HUES48 (cell line): ENCODE results near the gene MAPK1.
"Not testable (repeated sequence)": the region's sequence is repeated elsewhere in the genome, so short reads cannot be mapped to it uniquely, and the experiment has no call there.

ENCODE experiments used
- H3K27ac ChIP-seq: one replicate; pipeline ENCODE4 v1.7.0; 2013; ENCODE audit warnings: low read depth, low read length, inconsistent platforms
- H3K27me3 ChIP-seq: 2 replicates; pipeline ENCODE4 v1.6.1; 2013; ENCODE audit warnings: mild to moderate bottlenecking, low read length; ENCODE audit not compliant: control insufficient read depth, insufficient read depth
- H3K36me3 ChIP-seq: 2 replicates; pipeline ENCODE4 v1.6.1; 2013; ENCODE audit warnings: low read length; ENCODE audit not compliant: control insufficient read depth, insufficient read depth
- H3K4me1 ChIP-seq: 2 replicates; pipeline ENCODE4 v1.6.1; 2013; ENCODE audit warnings: mild to moderate bottlenecking, low read length; ENCODE audit not compliant: control insufficient read depth, insufficient read depth
- H3K4me3 ChIP-seq: 2 replicates; pipeline ENCODE4 v1.5.1; 2013; ENCODE audit warnings: mild to moderate bottlenecking, low read depth, low read length
- H3K9ac ChIP-seq: 2 replicates; pipeline ENCODE4 v1.6.1; 2013; ENCODE audit warnings: mild to moderate bottlenecking, low read depth, low read length, moderate library complexity
- H3K9me3 ChIP-seq: 2 replicates; pipeline ENCODE4 v1.6.1; 2013; ENCODE audit warnings: low read length; ENCODE audit not compliant: control insufficient read depth, insufficient read depth

MAPK1 gene

GRCh38 chr22:21902296-21903087, 35.0 kb upstream of the MAPK1 start:
- H3K36me3 ChIP-seq, result no peaks in the 10 kb centered on the region
- no peak overlapping the region for H3K9ac ChIP-seq
- no peak overlapping the region for H3K4me3 ChIP-seq
- H3K27ac ChIP-seq, result no peak overlapping the region
- no peaks in the 10 kb centered on the region for H3K27me3 ChIP-seq
- no peaks in the 10 kb centered on the region for H3K4me1 ChIP-seq
- no peaks in the 10 kb centered on the region for H3K9me3 ChIP-seq

DNA sequence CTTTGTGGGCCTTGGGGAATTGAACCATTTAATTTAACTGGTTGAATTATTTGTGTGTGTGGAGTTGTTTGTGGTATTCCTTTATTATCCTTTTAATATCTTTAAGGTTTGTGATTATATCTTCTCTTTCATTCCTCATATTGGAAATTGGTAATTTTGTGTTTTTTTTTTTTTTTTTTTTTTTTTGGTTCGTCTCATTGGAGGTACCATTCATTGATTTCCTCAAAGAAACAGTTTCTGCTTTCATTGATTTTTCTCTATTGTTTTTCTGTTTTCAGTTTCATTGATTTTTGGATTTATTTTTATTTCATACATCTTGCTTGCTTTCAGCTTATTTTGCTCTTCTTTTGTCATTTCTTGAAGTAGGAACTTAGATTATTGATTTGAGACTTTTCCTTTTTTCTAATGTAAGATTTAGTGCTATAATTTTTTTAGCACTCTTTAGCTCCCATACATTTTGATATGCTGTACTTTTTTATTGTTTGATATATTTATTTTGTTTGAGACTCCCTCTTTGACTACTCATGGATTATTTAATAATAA, 31.0 kb upstream of the MAPK1 start:
- no peaks in the 10 kb centered on the region for H3K9me3 ChIP-seq
- no peaks in the 10 kb centered on the region for H3K27me3 ChIP-seq
- no peak overlapping the region for H3K4me3 ChIP-seq
- H3K4me1 ChIP-seq, result no peaks in the 10 kb centered on the region
- H3K36me3 ChIP-seq, result no peaks in the 10 kb centered on the region
- H3K9ac ChIP-seq, result no peak overlapping the region
- H3K27ac ChIP-seq, result no peak overlapping the region

- Histone ChIP-seq H3K36me3 (no peaks in the 10 kb centered on the region), H3K9me3 (no peaks in the 10 kb centered on the region), H3K9ac (no peak overlapping the region)
Measured at GRCh38 chr22:21896951-21897513, 29.6 kb upstream of the MAPK1 start.

DNA sequence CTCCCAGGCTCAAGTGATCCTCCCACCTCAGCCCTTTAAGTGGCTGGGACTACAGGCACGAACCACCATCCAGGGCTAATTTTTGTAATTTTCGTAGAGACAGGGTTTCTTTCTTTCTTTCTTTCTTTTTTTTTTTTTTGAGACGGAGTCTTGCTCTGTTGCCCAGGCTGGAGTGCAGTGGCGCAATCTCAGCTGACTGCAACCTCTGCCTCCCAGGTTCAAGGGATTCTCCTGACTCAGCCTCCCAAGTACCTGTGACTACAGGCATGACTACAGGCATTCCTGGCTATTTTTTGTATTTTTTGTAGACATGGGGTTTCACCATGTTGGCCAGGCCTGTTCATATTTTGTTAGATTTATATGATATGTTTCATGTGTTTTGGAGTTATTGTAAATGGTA, 28.8 kb upstream of the MAPK1 start:
- not testable (repeated sequence) for H3K36me3 ChIP-seq, H3K9me3 ChIP-seq, H3K4me1 ChIP-seq, H3K27ac ChIP-seq, H3K9ac ChIP-seq, H3K27me3 ChIP-seq, H3K4me3 ChIP-seq

More at GRCh38 chr22:21896951-21897513, 29.6 kb upstream of the MAPK1 start:
- Histone ChIP-seq H3K27me3 (no peaks in the 10 kb centered on the region), H3K27ac (no peak overlapping the region), H3K4me3 (no peak overlapping the region), H3K4me1 (no peaks in the 10 kb centered on the region)

- no peaks in the 10 kb centered on the region for H3K9me3 ChIP-seq
- no peak overlapping the region for H3K27ac ChIP-seq
- H3K9ac ChIP-seq, result no peak overlapping the region
- H3K4me3 ChIP-seq, result no peak overlapping the region
- no peaks in the 10 kb centered on the region for H3K36me3 ChIP-seq
- no peaks in the 10 kb centered on the region for H3K27me3 ChIP-seq
- H3K4me1 ChIP-seq, result no peaks in the 10 kb centered on the region
Measured at GRCh38 chr22:21894799-21895198, 27.4 kb upstream of the MAPK1 start.

DNA sequence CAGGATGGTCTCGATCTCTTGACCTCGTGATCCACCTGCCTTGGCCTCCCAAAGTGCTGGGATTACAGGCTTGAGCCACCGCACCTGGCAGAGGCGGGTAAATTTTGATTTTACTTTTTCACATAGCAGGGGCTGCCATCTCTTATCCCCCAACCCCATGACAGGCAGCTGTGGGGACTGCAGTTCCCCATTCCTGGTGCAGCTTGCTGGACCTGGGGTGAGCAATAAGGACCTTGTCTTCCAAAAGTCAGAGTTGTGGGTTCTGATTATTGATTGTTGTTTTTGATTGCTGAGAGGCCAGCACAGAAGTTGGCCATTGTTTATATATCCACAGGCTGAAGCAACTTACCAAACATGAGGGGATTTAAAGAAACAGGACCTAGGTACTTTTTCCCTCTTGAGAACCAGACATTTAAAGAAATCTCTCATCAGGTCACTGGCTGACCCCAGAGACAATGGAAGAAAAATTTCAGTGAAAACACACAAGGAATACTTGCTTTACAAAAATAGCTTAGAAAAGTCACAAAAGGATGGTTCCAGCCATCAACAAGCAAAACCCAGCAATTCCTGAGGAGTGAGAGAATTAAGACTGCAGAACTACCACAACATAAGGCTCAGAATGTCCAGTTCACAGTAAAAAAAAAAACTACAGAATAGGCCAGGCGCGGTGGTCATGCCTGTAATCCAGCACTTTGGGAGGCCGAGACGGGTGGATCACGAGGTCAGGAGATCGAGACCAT, 22.0 kb upstream of the MAPK1 start:
- H3K9me3 ChIP-seq, result no peaks in the 10 kb centered on the region
- no peak overlapping the region for H3K9ac ChIP-seq
- H3K4me1 ChIP-seq, result no peaks in the 10 kb centered on the region

GRCh38 chr22:21887841-21888240, 20.4 kb upstream of the MAPK1 start:
- H3K27me3 ChIP-seq, result no peaks in the 10 kb centered on the region
- no peaks in the 10 kb centered on the region for H3K36me3 ChIP-seq
- no peaks in the 10 kb centered on the region for H3K4me1 ChIP-seq
- H3K27ac ChIP-seq, result no peak overlapping the region
- H3K4me3 ChIP-seq, result no peak overlapping the region
- H3K9ac ChIP-seq, result no peak overlapping the region
- H3K9me3 ChIP-seq, result no peaks in the 10 kb centered on the region

More for the DNA sequence above, 22.0 kb upstream of the MAPK1 start:
- H3K27me3 ChIP-seq, result no peaks in the 10 kb centered on the region
- no peaks in the 10 kb centered on the region for H3K36me3 ChIP-seq
- no peak overlapping the region for H3K27ac ChIP-seq
- H3K4me3 ChIP-seq, result no peak overlapping the region

- H3K4me1 ChIP-seq, H3K27me3 ChIP-seq, H3K9ac ChIP-seq, H3K4me3 ChIP-seq, H3K27ac ChIP-seq, H3K36me3 ChIP-seq, H3K9me3 ChIP-seq: not testable (repeated sequence)
Measured at GRCh38 chr22:21883930-21884329, 16.5 kb upstream of the MAPK1 start.

DNA sequence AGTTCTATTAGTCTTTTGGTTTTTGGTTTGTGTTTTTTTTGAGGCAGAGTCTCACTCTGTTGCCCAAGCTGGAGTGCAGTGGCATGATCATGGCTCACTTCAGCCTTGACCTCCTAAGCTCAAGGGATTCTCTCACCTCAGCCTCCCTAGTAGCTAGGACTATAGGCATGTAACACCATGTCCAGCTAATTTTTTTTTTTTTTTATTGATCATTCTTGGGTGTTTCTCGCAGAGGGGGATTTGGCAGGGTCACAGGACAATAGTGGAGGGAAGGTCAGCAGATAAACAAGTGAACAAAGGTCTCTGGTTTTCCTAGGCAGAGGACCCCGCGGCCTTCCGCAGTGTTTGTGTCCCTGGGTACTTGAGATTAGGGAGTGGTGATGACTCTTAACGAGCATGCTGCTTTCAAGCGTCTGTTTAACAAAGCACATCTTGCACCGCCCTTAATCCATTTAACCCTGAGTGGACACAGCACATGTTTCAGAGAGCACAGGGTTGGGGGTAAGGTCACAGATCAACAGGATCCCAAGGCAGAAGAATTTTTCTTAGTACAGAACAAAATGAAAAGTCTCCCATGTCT, 15.4 kb upstream of the MAPK1 start:
- not testable (repeated sequence) for H3K9ac ChIP-seq, H3K4me3 ChIP-seq, H3K9me3 ChIP-seq, H3K27ac ChIP-seq, H3K4me1 ChIP-seq, H3K27me3 ChIP-seq, H3K36me3 ChIP-seq

GRCh38 chr22:21881841-21882753, 14.7 kb upstream of the MAPK1 start:
- no peak overlapping the region for H3K27ac ChIP-seq
- H3K4me1 ChIP-seq, result no peaks in the 10 kb centered on the region
- H3K27me3 ChIP-seq, result no peaks in the 10 kb centered on the region
- H3K9ac ChIP-seq, result no peak overlapping the region
- H3K36me3 ChIP-seq, result no peaks in the 10 kb centered on the region
- no peak overlapping the region for H3K4me3 ChIP-seq
- H3K9me3 ChIP-seq, result no peaks in the 10 kb centered on the region
